Measurements from ENCODE around the gene TNFRSF18. TPM values are rescaled to one million over a fixed set of nuclear protein-coding genes. Genes with fewer than 3 reads are reported as not detected.

Gene TNFRSF18
- polyA plus RNA-seq, 6 donors from 2014 or later = 2.4 to 13.0 (median 7.9) TPM

DNA sequence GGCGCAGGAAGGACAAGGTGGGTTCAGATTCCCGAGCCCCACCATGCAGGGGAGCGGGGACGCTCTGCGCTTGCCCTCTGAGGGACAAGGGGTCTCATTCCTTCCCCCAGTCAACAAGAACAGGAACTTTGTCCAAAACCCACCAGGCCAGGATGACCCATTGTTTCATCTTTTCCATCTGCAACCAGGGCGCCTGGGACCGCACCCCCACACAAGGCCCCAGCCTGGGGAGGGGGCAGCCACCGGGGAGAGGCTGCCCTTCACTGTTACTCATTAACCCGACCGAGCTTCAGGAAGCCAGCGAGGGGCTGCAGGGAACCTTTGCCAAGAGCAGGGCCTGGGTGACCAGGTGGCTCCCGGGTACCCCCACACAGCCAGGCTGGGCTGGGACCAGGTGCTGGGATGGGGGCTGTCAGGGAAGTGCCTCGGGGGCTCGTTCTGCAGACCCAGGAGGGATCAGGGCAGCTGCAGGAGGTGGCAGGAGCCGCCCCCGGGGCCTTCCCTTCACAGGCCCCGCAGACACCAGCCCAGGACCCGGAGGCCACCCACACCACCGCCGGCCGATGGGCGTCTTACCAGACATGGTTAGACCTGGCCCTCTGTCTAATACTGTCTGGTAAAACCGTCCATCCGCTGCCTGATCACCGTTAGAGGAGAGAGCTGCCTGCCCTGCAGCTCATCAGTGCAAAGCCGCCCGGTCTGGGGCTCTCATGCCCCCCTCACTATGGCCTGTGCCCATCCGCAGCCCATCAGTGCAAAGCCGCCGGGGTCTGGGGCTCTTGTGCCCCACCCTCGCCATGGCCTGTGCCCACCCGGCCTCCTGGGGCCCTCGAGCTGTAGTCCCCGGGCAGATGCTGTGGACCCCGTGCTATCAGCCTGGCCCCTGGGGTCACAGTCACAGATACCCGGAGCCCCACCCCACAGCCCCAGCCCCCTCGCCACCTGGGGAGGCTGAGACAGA, 37.7 kb downstream of the TNFRSF18 start:
- Mint-ChIP-seq H3K27ac (peak overlapping the region in 1 of 6 donors; percentile 50), H3K36me3 (no peaks in the 10 kb centered on the region), H3K9me3 (no peaks in the 10 kb centered on the region), H3K27me3 (peaks cover 0 to 16% (median 0%) of the 10 kb centered on the region in 3 donors), H3K4me1 (peaks cover 11 to 32% (median 20%) of the 10 kb centered on the region in 3 donors), H3K4me3 (no peak overlapping the region)
- ATAC-seq (ENCODE audit: low read depth in 2 of 2) (no peak), DNase-seq (no peak)

GRCh38 chr1:1167841-1168450, 38.4 kb downstream of the TNFRSF18 start:
- peaks cover 11 to 24% (median 15%) of the 10 kb centered on the region in 3 donors for H3K4me1 Mint-ChIP-seq
- no peaks in the 10 kb centered on the region for H3K9me3 Mint-ChIP-seq
- no peak for ATAC-seq (ENCODE audit: low read depth in 2 of 2)
- H3K36me3 Mint-ChIP-seq = no peaks in the 10 kb centered on the region
- no peak for DNase-seq
- H3K27me3 Mint-ChIP-seq = peaks cover 0 to 19% (median 0%) of the 10 kb centered on the region in 3 donors
- no peak overlapping the region for H3K4me3 Mint-ChIP-seq
- no peak overlapping the region for H3K27ac Mint-ChIP-seq

DNA sequence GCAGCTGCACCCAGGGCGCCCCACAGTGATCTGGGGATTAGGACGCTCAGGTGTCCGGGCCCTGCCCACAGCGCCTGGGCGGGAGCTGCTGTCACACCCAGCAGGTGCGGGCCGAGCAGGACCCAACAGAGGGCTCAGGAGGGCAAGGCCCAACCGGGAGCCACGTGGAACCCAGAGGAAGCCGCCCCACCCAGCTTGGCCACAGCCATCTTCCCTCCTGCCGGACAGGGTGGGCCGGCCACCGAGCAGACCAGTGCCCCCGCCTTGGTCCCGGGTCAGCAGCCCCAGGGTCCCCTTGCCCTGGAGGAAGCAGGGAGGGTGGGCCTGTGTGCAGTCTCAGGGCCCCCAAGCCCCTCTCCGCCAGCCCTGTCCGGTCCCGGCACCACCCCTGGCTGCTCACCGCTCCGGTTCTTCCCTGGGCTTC, 39.0 kb downstream of the TNFRSF18 start:
- Mint-ChIP-seq H3K4me3 (no peak overlapping the region), H3K4me1 (peaks cover 11 to 20% (median 12%) of the 10 kb centered on the region in 3 donors), H3K36me3 (no peaks in the 10 kb centered on the region), H3K27ac (no peak overlapping the region), H3K9me3 (no peaks in the 10 kb centered on the region), H3K27me3 (peaks cover 0 to 19% (median 0%) of the 10 kb centered on the region in 3 donors)
- ATAC-seq (ENCODE audit: low read depth in 2 of 2) = no peak
- DNase-seq = no peak

DNA sequence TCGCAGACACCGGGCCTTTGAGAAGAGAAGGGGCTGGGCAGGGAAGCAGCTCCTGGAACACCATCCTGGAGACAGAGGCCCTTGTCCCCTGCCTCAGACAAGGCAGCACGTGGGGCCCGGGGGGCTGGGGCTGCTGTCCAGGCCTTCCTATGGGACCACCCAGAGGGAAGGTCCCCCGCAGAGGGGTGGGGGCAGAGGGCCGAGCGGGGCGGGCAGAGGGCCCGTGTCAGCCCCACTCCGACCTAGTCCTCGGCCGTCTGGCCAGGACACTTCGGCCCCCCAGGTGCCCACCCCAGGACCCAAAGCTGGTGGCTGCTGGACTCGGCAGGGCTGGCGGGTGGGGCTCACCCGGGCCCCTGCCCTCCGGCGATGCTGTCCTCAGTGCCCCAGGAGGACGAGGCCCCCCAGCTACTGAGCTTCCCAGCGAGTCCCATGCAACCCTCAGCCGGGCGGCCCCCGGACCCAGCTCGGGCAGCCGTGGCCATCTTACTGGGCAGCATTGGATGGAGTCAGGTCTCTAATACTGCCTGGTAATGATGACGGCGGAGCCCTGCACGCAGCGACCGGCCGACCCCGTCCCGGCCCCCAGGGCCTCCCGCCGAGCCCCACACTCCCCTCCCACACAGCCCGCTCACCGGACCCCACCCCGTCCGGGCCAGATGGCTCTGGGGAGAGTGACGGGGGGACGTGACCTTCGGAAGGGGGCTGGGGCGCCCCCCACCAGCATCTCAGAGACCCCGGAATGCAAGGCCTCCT, 39.6 kb downstream of the TNFRSF18 start:
- Mint-ChIP-seq H3K27me3 (peaks cover 0 to 13% (median 0%) of the 10 kb centered on the region in 3 donors), H3K36me3 (no peaks in the 10 kb centered on the region), H3K4me3 (no peak overlapping the region), H3K27ac (no peak overlapping the region), H3K9me3 (no peaks in the 10 kb centered on the region), H3K4me1 (peaks cover 5 to 14% (median 7%) of the 10 kb centered on the region in 3 donors)
- DNase-seq = no peak
- no peak for ATAC-seq (ENCODE audit: low read depth in 2 of 2)

GRCh38 chr1:1165900-1166421, 40.4 kb downstream of the TNFRSF18 start:
- no peaks in the 10 kb centered on the region for H3K9me3 Mint-ChIP-seq
- H3K27ac Mint-ChIP-seq = peak overlapping the region in 2 of 6 donors; percentile 72 to 79
- no peaks in the 10 kb centered on the region for H3K36me3 Mint-ChIP-seq
- H3K4me3 Mint-ChIP-seq = no peak overlapping the region
- H3K4me1 Mint-ChIP-seq = peaks cover 5 to 13% (median 7%) of the 10 kb centered on the region in 3 donors
- peaks cover 0 to 13% (median 0%) of the 10 kb centered on the region in 3 donors for H3K27me3 Mint-ChIP-seq
- ATAC-seq (ENCODE audit: low read depth in 2 of 2) (no peak), DNase-seq (no peak)

- Mint-ChIP-seq H3K9me3 (no peaks in the 10 kb centered on the region), H3K4me3 (no peak overlapping the region), H3K4me1 (peaks cover 5 to 13% (median 7%) of the 10 kb centered on the region in 3 donors), H3K27ac (peak overlapping the region in 3 of 6 donors; percentile 72 to 84 (median 79)), H3K27me3 (peaks cover 0 to 13% (median 0%) of the 10 kb centered on the region in 3 donors), H3K36me3 (no peaks in the 10 kb centered on the region)
- DNase-seq (no peak), ATAC-seq (ENCODE audit: low read depth in 2 of 2) (no peak)
Observed at GRCh38 chr1:1165485-1165884, 40.9 kb downstream of the TNFRSF18 start.

DNA sequence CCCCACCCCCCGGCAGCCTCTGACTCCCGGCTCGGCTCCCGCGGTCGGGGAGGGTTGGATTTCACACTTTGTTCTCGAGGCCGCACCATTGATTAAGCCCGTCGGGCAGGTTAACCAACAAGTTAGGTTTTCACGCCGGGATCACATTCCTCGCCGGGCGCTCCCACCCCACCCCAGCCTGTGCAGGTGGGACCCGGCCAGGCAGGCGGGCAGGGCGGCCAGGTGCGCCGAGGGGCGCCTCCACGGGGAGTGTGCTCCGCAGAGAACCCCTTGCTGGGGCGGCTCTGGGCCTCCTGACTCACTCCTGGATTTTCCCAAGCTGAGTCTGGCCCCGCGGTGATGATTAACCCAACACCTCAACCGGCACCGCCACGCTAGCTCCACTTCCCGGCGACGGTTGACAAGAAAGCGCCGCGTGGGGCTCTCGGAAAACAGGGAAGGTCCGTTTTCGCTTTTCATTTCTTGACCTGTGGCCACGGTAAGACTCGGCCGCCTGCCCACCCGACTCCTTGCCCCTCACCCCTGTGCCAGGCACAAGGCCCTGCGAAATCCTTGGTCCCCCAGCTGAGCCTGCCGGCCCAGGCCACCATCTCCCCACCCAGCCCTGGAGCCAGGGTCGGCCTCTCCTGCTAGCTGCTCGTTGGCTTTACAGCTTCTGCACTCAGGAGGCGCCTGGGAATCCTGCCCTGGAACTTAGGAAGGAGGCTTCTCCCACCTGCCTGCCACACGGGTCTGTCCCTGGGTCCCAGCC, 41.5 kb downstream of the TNFRSF18 start:
- Mint-ChIP-seq H3K4me3 (no peak overlapping the region), H3K27me3 (peaks cover 0 to 13% (median 0%) of the 10 kb centered on the region in 3 donors), H3K36me3 (no peaks in the 10 kb centered on the region), H3K27ac (peak overlapping the region in 1 of 6 donors; percentile 77), H3K9me3 (no peaks in the 10 kb centered on the region), H3K4me1 (peaks cover 0 to 8% (median 3%) of the 10 kb centered on the region in 3 donors)
- DNase-seq = no peak
- ATAC-seq (ENCODE audit: low read depth in 2 of 2) = no peak

DNA sequence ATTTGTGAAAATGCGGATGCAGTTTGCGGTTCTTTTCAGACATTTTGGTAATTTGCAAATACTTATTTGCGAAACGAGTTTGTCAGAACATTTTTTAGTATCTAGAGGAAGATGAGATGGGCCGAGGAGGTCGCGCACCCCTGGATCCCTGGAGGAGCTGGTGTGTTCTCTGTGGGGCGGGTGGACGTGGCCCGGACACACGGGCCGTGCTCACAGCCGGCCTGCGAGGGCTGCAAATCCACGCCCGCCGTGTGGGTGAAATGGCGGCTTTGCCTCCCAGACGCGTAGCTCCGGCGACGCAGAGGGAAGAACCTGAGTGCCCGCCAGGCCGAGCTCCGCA, 42.1 kb downstream of the TNFRSF18 start:
- Mint-ChIP-seq H3K4me1 (peaks cover 0 to 5% (median 0%) of the 10 kb centered on the region in 3 donors), H3K4me3 (no peak overlapping the region), H3K27ac (no peak overlapping the region), H3K27me3 (peaks cover 0 to 13% (median 0%) of the 10 kb centered on the region in 3 donors), H3K36me3 (no peaks in the 10 kb centered on the region), H3K9me3 (no peaks in the 10 kb centered on the region)
- DNase-seq (no peak), ATAC-seq (ENCODE audit: low read depth in 2 of 2) (no peak)

DNA sequence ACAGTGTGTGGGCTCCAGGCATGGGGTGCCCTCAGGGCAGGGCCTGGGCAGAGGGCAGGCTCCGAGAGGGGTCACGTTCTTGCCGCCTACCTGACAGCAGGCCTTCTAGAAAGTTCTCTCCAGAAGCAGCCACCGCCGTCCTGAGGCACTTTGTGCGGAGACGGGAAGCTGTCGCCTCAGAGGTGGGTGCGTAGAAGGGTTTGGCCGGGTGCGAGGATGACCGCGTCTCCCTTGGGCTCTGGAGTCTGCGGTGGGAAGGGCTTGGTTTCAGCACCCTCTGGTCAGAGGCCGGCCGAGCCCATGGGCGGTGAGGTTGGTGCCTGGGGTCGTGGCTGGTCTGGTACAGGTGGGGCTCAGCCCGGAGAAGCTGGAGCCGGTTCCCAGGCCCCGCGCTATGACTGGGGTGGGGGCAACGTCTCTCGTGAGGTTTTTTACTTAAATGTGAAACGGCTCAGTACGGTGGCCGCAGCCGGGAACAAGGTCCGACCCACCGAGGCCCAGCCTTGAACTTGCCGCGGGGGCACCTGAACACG, 42.8 kb downstream of the TNFRSF18 start:
- no peak for ATAC-seq (ENCODE audit: low read depth in 2 of 2)
- peak overlapping the region in 1 of 6 donors; percentile 75 for H3K27ac Mint-ChIP-seq
- H3K36me3 Mint-ChIP-seq = no peaks in the 10 kb centered on the region
- no peaks in the 10 kb centered on the region for H3K9me3 Mint-ChIP-seq
- H3K4me3 Mint-ChIP-seq = no peak overlapping the region
- peaks cover 0 to 5% (median 0%) of the 10 kb centered on the region in 3 donors for H3K4me1 Mint-ChIP-seq
- peaks cover 0 to 13% (median 0%) of the 10 kb centered on the region in 3 donors for H3K27me3 Mint-ChIP-seq
- DNase-seq = no peak

GRCh38 chr1:1162597-1163537, 43.5 kb downstream of the TNFRSF18 start:
- Mint-ChIP-seq H3K4me1 (peaks cover 0 to 5% (median 0%) of the 10 kb centered on the region in 3 donors), H3K4me3 (no peak overlapping the region), H3K9me3 (no peaks in the 10 kb centered on the region), H3K27me3 (peaks cover 0 to 13% (median 0%) of the 10 kb centered on the region in 3 donors), H3K27ac (no peak overlapping the region), H3K36me3 (no peaks in the 10 kb centered on the region)
- DNase-seq = no peak
- ATAC-seq (ENCODE audit: low read depth in 2 of 2) = no peak

DNA sequence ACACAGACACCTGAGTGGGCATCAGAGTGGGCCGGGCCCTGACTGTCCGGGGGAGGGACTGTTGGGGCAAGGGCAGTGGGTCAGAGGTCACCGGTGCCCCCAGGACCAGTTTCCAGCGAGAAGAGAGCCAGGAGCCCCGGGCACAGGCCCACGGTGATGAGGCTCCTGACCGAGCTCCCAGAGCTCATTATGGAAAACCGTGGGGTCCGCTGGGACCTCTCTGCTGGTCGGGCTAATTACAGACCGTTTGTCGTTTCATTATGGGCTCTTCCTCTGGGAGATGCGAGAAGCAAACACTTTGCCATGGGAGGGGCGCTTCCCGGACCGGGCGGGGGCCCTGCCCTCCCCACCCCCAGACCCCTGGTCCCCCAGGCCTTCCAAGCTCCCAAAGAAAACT, 44.7 kb downstream of the TNFRSF18 start:
- no peaks in the 10 kb centered on the region for H3K36me3 Mint-ChIP-seq
- peaks cover 2 to 5% (median 4%) of the 10 kb centered on the region in 3 donors for H3K4me1 Mint-ChIP-seq
- peaks cover 0 to 13% (median 0%) of the 10 kb centered on the region in 3 donors for H3K27me3 Mint-ChIP-seq
- no peak for ATAC-seq (ENCODE audit: low read depth in 2 of 2)
- no peak overlapping the region for H3K4me3 Mint-ChIP-seq
- no peak for DNase-seq
- no peak overlapping the region for H3K27ac Mint-ChIP-seq
- H3K9me3 Mint-ChIP-seq = no peaks in the 10 kb centered on the region

Data from naive B cell (primary cell).